Measurements from ENCODE around the gene MYO5B.

MYO5B gene

DNA sequence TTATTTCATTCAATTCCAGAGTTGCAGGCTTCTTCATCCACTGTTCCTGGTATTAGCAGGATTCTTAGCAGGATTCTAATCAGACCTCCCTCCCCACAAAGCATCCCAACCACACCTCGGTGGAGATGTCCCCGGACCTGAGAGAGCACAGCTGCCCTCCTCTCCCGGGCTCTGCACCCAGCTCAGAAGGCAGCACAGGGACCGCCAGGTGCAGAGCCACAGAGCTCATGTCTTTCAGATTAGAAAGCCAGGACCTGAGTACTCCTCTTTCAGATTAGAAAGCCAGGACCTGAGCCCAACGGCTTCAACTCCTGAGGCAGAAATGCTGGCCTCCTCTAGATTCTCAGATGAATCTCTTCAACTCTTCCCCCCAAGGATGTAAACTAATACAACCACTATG, 152.3 kb downstream of the MYO5B start:
- no peaks in the 10 kb centered on the region for H3K36me3 ChIP-seq (ENCODE audit: control insufficient read depth, insufficient read depth, low read length)
- H3K9ac ChIP-seq (ENCODE audit: low read length): no peak overlapping the region
- no peak overlapping the region for H3K27ac ChIP-seq (ENCODE audit: low read depth, low read length)
- H3K4me1 ChIP-seq (ENCODE audit: control insufficient read depth, insufficient read depth, low read length): no peaks in the 10 kb centered on the region
- no peaks in the 10 kb centered on the region for H3K27me3 ChIP-seq (ENCODE audit: control insufficient read depth, insufficient read depth, low read length)
- H3K4me3 ChIP-seq (ENCODE audit: low read length): no peak overlapping the region

GRCh38 chr18:50039746-50040145, 155.2 kb downstream of the MYO5B start:
- H3K4me1 ChIP-seq (ENCODE audit: control insufficient read depth, insufficient read depth, low read length): no peaks in the 10 kb centered on the region
- no peaks in the 10 kb centered on the region for H3K36me3 ChIP-seq (ENCODE audit: control insufficient read depth, insufficient read depth, low read length)
- no peak overlapping the region for H3K9ac ChIP-seq (ENCODE audit: low read length)
- no peak overlapping the region for H3K4me3 ChIP-seq (ENCODE audit: low read length)
- no peaks in the 10 kb centered on the region for H3K27me3 ChIP-seq (ENCODE audit: control insufficient read depth, insufficient read depth, low read length)
- H3K27ac ChIP-seq (ENCODE audit: low read depth, low read length): no peak overlapping the region

DNA sequence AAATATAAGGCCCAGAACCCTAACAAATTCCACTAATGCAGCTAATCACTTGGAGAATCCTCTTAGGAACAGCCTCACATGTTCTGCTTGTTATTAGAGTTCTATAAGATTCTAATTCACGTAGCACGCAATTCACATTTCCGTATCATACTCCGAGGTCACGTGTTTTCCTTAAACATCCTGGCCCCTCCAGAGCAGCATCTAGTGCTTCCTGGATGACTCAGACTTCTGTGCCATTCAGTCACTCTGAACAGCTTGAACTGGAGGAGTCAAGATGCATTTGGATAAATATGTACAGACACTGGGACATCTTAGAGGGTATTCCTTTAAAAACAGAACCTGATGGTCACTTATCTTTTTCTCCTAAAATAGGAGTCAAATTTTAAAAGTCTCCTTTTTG, 156.5 kb downstream of the MYO5B start:
- Histone ChIP-seq H3K27me3 (ENCODE audit: control insufficient read depth, insufficient read depth, low read length) (no peaks in the 10 kb centered on the region), H3K4me3 (ENCODE audit: low read length) (no peak overlapping the region), H3K4me1 (ENCODE audit: control insufficient read depth, insufficient read depth, low read length) (no peaks in the 10 kb centered on the region), H3K36me3 (ENCODE audit: control insufficient read depth, insufficient read depth, low read length) (no peaks in the 10 kb centered on the region), H3K27ac (ENCODE audit: low read depth, low read length) (no peak overlapping the region), H3K9ac (ENCODE audit: low read length) (no peak overlapping the region)

GRCh38 chr18:50034029-50034428, 160.9 kb downstream of the MYO5B start:
- Histone ChIP-seq H3K27ac (ENCODE audit: low read depth, low read length) (no peak overlapping the region), H3K27me3 (ENCODE audit: control insufficient read depth, insufficient read depth, low read length) (no peaks in the 10 kb centered on the region), H3K4me1 (ENCODE audit: control insufficient read depth, insufficient read depth, low read length) (no peaks in the 10 kb centered on the region), H3K36me3 (ENCODE audit: control insufficient read depth, insufficient read depth, low read length) (no peaks in the 10 kb centered on the region), H3K9ac (ENCODE audit: low read length) (no peak overlapping the region), H3K4me3 (ENCODE audit: low read length) (no peak overlapping the region)

GRCh38 chr18:50033004-50033403, 161.9 kb downstream of the MYO5B start:
- Histone ChIP-seq H3K9ac (ENCODE audit: low read length) (no peak overlapping the region), H3K27ac (ENCODE audit: low read depth, low read length) (no peak overlapping the region), H3K4me3 (ENCODE audit: low read length) (no peak overlapping the region), H3K36me3 (ENCODE audit: control insufficient read depth, insufficient read depth, low read length) (no peaks in the 10 kb centered on the region), H3K27me3 (ENCODE audit: control insufficient read depth, insufficient read depth, low read length) (no peaks in the 10 kb centered on the region), H3K4me1 (ENCODE audit: control insufficient read depth, insufficient read depth, low read length) (no peaks in the 10 kb centered on the region)

GRCh38 chr18:50030146-50030545, 164.8 kb downstream of the MYO5B start:
- H3K4me1 ChIP-seq (ENCODE audit: control insufficient read depth, insufficient read depth, low read length): no peaks in the 10 kb centered on the region

GRCh38 chr18:50027996-50028395, 167.0 kb downstream of the MYO5B start:
- no peak overlapping the region for H3K4me3 ChIP-seq (ENCODE audit: low read length)
- no peaks in the 10 kb centered on the region for H3K27me3 ChIP-seq (ENCODE audit: control insufficient read depth, insufficient read depth, low read length)
- no peaks in the 10 kb centered on the region for H3K4me1 ChIP-seq (ENCODE audit: control insufficient read depth, insufficient read depth, low read length)
- H3K36me3 ChIP-seq (ENCODE audit: control insufficient read depth, insufficient read depth, low read length): no peaks in the 10 kb centered on the region
- H3K9ac ChIP-seq (ENCODE audit: low read length): no peak overlapping the region
- no peak overlapping the region for H3K27ac ChIP-seq (ENCODE audit: low read depth, low read length)

More at GRCh38 chr18:50030146-50030545, 164.8 kb downstream of the MYO5B start:
- H3K4me3 ChIP-seq (ENCODE audit: low read length): no peak overlapping the region
- H3K9ac ChIP-seq (ENCODE audit: low read length): no peak overlapping the region
- no peaks in the 10 kb centered on the region for H3K36me3 ChIP-seq (ENCODE audit: control insufficient read depth, insufficient read depth, low read length)
- no peaks in the 10 kb centered on the region for H3K27me3 ChIP-seq (ENCODE audit: control insufficient read depth, insufficient read depth, low read length)
- H3K27ac ChIP-seq (ENCODE audit: low read depth, low read length): no peak overlapping the region

DNA sequence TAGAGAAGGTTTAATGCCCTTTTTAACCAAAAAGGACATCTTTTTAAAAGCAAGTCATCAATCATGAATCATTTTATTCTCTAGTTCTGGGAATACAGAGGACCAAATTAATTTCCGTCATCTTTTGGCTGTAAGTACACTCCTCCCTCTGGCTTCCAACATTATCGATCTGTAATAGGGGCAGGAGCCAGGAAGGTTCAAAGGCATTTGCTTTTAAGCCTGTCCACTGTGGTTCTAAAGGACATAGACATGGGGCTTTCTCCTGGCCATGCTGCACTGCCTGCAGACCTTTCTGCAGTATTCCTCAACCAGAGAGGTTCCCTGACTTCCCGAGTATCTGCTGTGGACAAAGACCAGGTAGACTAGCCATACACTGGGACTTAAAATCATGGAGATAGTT, 170.5 kb downstream of the MYO5B start:
- Histone ChIP-seq H3K4me3 (ENCODE audit: low read length) (no peak overlapping the region), H3K27me3 (ENCODE audit: control insufficient read depth, insufficient read depth, low read length) (no peaks in the 10 kb centered on the region), H3K9ac (ENCODE audit: low read length) (no peak overlapping the region), H3K27ac (ENCODE audit: low read depth, low read length) (no peak overlapping the region), H3K36me3 (ENCODE audit: control insufficient read depth, insufficient read depth, low read length) (no peaks in the 10 kb centered on the region), H3K4me1 (ENCODE audit: control insufficient read depth, insufficient read depth, low read length) (no peaks in the 10 kb centered on the region)

DNA sequence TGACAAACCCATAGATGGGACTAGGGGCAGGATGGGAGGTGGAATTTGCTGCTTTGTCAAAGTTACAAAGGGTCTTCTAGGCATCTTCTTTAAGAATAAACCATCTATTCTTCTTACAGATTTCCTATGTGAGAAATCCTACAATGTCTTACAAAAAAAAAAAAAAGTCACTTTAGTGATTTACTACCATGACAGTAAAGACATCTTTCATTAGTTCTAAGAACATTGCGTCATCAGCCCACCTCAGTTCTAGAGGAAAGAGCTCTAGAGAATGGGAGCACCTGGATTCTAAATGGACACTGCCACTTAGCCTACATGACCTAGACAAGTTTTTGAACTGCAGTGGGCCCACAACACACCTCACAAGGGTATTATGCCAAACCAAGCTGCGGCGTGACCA, 172.0 kb downstream of the MYO5B start:
- H3K9ac ChIP-seq (ENCODE audit: low read length): no peak overlapping the region
- no peak overlapping the region for H3K4me3 ChIP-seq (ENCODE audit: low read length)
- no peaks in the 10 kb centered on the region for H3K36me3 ChIP-seq (ENCODE audit: control insufficient read depth, insufficient read depth, low read length)
- no peaks in the 10 kb centered on the region for H3K4me1 ChIP-seq (ENCODE audit: control insufficient read depth, insufficient read depth, low read length)
- no peaks in the 10 kb centered on the region for H3K27me3 ChIP-seq (ENCODE audit: control insufficient read depth, insufficient read depth, low read length)
- no peak overlapping the region for H3K27ac ChIP-seq (ENCODE audit: low read depth, low read length)

GRCh38 chr18:50014606-50015005, 180.3 kb downstream of the MYO5B start:
- Histone ChIP-seq H3K4me1 (ENCODE audit: control insufficient read depth, insufficient read depth, low read length) (peaks cover 11% of the 10 kb centered on the region), H3K36me3 (ENCODE audit: control insufficient read depth, insufficient read depth, low read length) (no peaks in the 10 kb centered on the region), H3K27ac (ENCODE audit: low read depth, low read length) (no peak overlapping the region), H3K27me3 (ENCODE audit: control insufficient read depth, insufficient read depth, low read length) (no peaks in the 10 kb centered on the region), H3K9ac (ENCODE audit: low read length) (no peak overlapping the region), H3K4me3 (ENCODE audit: low read length) (no peak overlapping the region)

DNA sequence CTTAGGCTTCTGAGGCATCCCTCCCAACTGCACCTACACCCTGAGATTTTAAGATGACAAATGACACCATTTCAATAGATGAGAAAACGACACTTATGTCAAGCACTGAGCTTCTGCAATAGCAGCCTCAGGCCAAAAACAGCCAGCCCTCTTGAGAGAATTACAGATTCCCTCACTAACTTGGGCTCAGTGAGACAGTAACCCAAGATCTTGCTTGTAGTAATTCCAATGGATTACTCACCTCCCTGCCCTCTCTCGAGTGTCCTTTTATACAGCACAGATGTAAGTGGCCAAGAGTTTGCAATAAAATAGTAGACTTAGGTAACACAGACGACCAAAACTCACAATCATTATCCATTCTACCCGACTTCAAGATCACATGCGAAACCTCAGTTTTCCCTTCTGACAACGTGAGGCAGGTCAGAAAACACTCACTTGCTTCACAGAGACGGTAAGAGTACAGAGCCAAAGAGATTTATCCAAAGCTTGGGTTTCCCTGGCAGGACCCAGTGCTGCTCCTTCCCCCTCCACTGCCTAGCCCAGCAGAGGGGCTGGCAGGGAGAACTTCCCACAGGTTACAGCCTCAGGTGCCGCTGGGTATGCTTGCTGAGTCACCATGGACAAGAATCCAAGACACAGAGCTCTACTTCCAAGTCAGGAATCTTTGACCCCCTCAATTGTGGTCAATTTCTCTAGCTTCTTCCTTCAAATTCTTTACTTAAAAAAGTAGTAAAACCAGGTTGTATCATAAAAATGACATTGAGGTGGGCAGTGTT, 181.4 kb downstream of the MYO5B start:
- Histone ChIP-seq H3K4me3 (ENCODE audit: low read length) (no peak overlapping the region), H3K27ac (ENCODE audit: low read depth, low read length) (no peak overlapping the region), H3K27me3 (ENCODE audit: control insufficient read depth, insufficient read depth, low read length) (no peaks in the 10 kb centered on the region), H3K36me3 (ENCODE audit: control insufficient read depth, insufficient read depth, low read length) (no peaks in the 10 kb centered on the region), H3K4me1 (ENCODE audit: control insufficient read depth, insufficient read depth, low read length) (peaks cover 11% of the 10 kb centered on the region), H3K9ac (ENCODE audit: low read length) (no peak overlapping the region)

DNA sequence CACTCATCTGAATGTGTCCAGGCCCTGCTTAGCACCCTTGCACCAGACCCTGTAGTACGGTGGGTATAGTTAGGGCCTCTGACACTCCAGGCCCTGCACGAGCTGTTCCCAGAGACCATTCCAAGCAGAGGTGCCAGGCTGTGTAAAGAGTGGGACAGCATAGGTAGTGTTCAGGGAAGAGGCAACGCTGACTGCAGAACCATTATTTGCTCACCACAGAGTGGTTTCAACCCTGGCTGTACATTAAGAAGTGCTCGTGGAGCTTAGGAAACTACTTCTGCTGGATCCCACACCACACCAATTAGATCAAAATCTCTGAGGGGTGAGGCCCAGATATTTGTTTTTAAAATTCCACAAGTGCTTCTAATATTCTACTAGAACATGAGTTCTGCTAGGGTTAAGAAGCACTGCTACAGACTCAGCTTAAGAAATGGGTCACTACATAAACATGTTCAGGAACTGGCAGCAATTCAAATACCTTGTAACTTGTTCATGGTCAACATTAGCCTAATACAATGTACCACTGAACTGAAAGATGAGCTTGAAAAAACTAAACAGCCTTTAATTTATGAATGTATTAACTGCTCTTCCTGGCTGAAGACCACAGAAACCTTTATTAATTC, 183.0 kb downstream of the MYO5B start:
- no peak overlapping the region for H3K4me3 ChIP-seq (ENCODE audit: low read length)
- no peaks in the 10 kb centered on the region for H3K27me3 ChIP-seq (ENCODE audit: control insufficient read depth, insufficient read depth, low read length)
- H3K27ac ChIP-seq (ENCODE audit: low read depth, low read length): no peak overlapping the region
- peaks cover 11% of the 10 kb centered on the region for H3K4me1 ChIP-seq (ENCODE audit: control insufficient read depth, insufficient read depth, low read length)
- H3K36me3 ChIP-seq (ENCODE audit: control insufficient read depth, insufficient read depth, low read length): no peaks in the 10 kb centered on the region
- no peak overlapping the region for H3K9ac ChIP-seq (ENCODE audit: low read length)

GRCh38 chr18:50009773-50010335, 185.1 kb downstream of the MYO5B start:
- Histone ChIP-seq H3K27ac (ENCODE audit: low read depth, low read length) (no peak overlapping the region), H3K4me1 (ENCODE audit: control insufficient read depth, insufficient read depth, low read length) (peaks cover 11% of the 10 kb centered on the region), H3K27me3 (ENCODE audit: control insufficient read depth, insufficient read depth, low read length) (no peaks in the 10 kb centered on the region), H3K36me3 (ENCODE audit: control insufficient read depth, insufficient read depth, low read length) (no peaks in the 10 kb centered on the region), H3K9ac (ENCODE audit: low read length) (no peak overlapping the region), H3K4me3 (ENCODE audit: low read length) (no peak overlapping the region)

Measured in rectal smooth muscle tissue (tissue), 1 donor.